ENCODE data around the gene SPAG16. TPM values are rescaled to one million over a fixed set of nuclear protein-coding genes. Genes with fewer than 3 reads are reported as not detected.

Gene SPAG16
- total RNA-seq, 1 experiment from 2014 or later, result 21.5 TPM

DNA sequence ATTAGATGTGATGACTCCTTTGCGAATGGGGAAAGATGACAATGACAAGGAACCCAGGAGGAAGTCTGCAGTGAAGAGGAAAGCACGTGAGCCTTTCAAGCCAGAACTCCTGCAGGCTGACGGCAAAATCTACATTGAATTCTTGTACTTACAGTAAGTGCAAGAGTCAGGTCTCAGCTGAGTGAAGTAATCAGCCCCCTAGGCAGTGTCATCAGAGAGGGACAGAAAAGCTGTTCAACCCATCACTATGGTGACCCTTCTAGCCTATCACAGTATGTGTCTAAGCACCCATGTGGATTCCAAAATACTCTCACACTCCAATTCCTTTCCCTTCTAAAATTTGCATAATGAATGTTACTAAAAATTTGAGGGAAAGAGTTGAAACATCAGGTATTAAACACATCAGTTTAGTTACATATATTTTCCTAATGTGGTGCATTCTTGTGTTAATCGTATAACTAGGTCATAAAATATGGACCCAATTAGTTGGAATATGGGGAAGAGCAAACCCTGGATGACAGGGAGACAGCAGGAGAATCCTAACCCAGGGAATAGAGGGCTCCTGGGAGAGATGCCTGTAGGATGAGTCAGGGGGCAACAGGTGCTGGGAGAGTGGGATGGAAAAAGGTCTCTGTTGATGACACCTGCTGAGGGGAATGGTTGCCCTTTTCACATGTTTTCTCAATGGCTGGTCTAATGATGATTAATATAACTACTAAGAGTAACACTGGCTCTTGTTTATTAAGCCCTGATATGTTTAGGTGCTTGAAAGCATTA, 1166.0 kb downstream of the SPAG16 start:
- no peaks in the 10 kb centered on the region for H3K27me3 ChIP-seq (replicated peaks; ENCODE audit: control insufficient read depth, insufficient read depth, low read length)
- H3K27me3 Mint-ChIP-seq (ENCODE audit: insufficient read depth, unreplicated experiment), result no peaks in the 10 kb centered on the region
- H3K4me1 Mint-ChIP-seq (ENCODE audit: low read depth, unreplicated experiment), result no peaks in the 10 kb centered on the region
- no peaks in the 10 kb centered on the region for H3K36me3 Mint-ChIP-seq (ENCODE audit: insufficient read depth, unreplicated experiment)
- H3K27ac Mint-ChIP-seq (ENCODE audit: unreplicated experiment), result no peak overlapping the region
- H3K4me3 Mint-ChIP-seq (ENCODE audit: unreplicated experiment), result no peak overlapping the region
- no peaks in the 10 kb centered on the region for H3K4me1 ChIP-seq
- intact Hi-C loops (cut with micrococcal nuclease; ENCODE audit: unreplicated experiment), result no loop called here
- no TSS peak for BruUV-seq (replicated peaks)
- CTCF ChIA-PET, result no interaction called here
- H3K4me3 ChIP-seq (ENCODE audit: low read depth, low read length), result no peak overlapping the region
- DNase-seq, result no peak
- H3K9me3 ChIP-seq, result no peaks in the 10 kb centered on the region
- no peaks in the 10 kb centered on the region for H3K36me3 ChIP-seq (ENCODE audit: control insufficient read depth, insufficient read depth, low read length)
- TF ChIP-seq CTCF (IDR thresholded peaks at IDR 0.05; ENCODE audit: insufficient read depth in 1 of 2, low read depth in 1 of 2, low read length in 1 of 2, severe bottlenecking in 1 of 2, unreplicated experiment in 1 of 2), result no peak
- H3K9me3 Mint-ChIP-seq (ENCODE audit: unreplicated experiment), result no peaks in the 10 kb centered on the region
- POLR2A ChIA-PET, result no interaction called here

DNA sequence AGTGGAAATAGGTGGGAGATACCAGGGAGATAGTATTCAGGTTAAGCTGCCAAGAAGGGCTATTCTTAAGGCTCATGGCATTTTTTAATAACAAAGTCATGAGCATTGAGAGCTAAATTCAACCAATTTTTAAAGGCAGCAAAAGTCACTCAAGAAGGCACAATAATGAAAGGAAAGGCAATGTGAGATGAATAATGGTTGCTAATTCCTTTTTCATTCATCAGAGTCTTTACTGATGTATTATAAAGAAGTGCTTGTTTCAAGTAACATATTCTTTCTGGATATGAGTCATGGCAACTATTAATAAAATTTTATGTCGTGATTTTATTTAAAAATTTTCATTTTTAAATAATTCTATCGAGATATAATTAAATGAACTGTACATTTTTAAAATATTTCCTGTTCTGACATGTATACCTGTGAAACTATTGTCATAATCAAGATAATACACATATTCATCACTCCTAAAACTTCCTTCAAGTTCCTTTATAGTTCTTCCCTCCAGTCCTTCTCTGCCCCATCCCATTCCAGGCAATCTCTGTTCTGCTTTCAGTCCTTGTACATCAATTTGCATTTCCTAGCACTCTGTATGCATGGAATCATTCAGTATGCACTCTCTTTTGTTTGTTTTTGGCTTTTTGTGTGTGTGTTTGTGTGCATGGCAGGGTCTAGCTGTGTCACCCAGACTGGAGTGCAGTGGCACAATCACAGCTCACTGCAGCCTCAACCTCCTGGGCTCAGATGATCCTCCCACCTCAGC, 1167.4 kb downstream of the SPAG16 start:
- H3K4me1 Mint-ChIP-seq (ENCODE audit: low read depth, unreplicated experiment), result no peaks in the 10 kb centered on the region
- no peak overlapping the region for H3K4me3 ChIP-seq (ENCODE audit: low read depth, low read length)
- H3K36me3 ChIP-seq (ENCODE audit: control insufficient read depth, insufficient read depth, low read length), result no peaks in the 10 kb centered on the region
- H3K4me3 Mint-ChIP-seq (ENCODE audit: unreplicated experiment), result no peak overlapping the region
- intact Hi-C loops (cut with micrococcal nuclease; ENCODE audit: unreplicated experiment), result no loop called here
- ChIA-PET CTCF (no interaction called here), POLR2A (no interaction called here)
- H3K9me3 Mint-ChIP-seq (ENCODE audit: unreplicated experiment), result no peaks in the 10 kb centered on the region
- peaks cover 3% of the 10 kb centered on the region for H3K27me3 Mint-ChIP-seq (ENCODE audit: insufficient read depth, unreplicated experiment)
- DNase-seq, result no peak
- no peaks in the 10 kb centered on the region for H3K36me3 Mint-ChIP-seq (ENCODE audit: insufficient read depth, unreplicated experiment)
- H3K4me1 ChIP-seq, result no peaks in the 10 kb centered on the region
- no peak for TF ChIP-seq CTCF (IDR thresholded peaks at IDR 0.05; ENCODE audit: insufficient read depth in 1 of 2, low read depth in 1 of 2, low read length in 1 of 2, severe bottlenecking in 1 of 2, unreplicated experiment in 1 of 2)
- no peak overlapping the region for H3K27ac Mint-ChIP-seq (ENCODE audit: unreplicated experiment)
- H3K9me3 ChIP-seq, result no peaks in the 10 kb centered on the region
- BruUV-seq (replicated peaks), result no TSS peak
- no peaks in the 10 kb centered on the region for H3K27me3 ChIP-seq (replicated peaks; ENCODE audit: control insufficient read depth, insufficient read depth, low read length)

Small RNAs within 50 kb of the gene (microRNA-seq; reads per million reads assigned to microRNA genes)
- gene MIR4438, result not detected

Other genes with a start within 250 kb of the SPAG16 start
- gene IKZF2, start 132.9 kb upstream of the SPAG16 start, total RNA-seq (2022), result 13.3 and 14.2 TPM in 2 replicates